IMR-90 (cell line): ENCODE measurements around the gene OSER1. TPM values are rescaled to one million over a fixed set of nuclear protein-coding genes. Genes with fewer than 3 reads are reported as not detected.

Experiments used
- ATAC-seq: fragments of 200-7000 bp; cut with Tn5 transposase; 2 replicates; pipeline ENCODE4 v1.9.1; 2020; ENCODE audit warnings: low read depth, mild to moderate bottlenecking, moderate library complexity
- BruUV-seq: library from RNA; stranded (reverse); fragments of 400-500 nt; replicated peaks from 2 replicates; lab custom pipeline; 2021; lab: Mats Ljungman, UMichigan
- CTCF ChIA-PET: fragments of 300-600 bp; formaldehyde crosslinking; extraction: SDS; loops from one replicate; lab custom pipeline; 2021; ENCODE audit warnings: antibody characterized with exemption; lab: Yijun Ruan, JAX
- POLR2A ChIA-PET: fragments of 300-600 bp; sonication (Branson Sonifier 250); formaldehyde crosslinking; loops from one replicate; lab custom pipeline; 2022; ENCODE audit warnings: antibody characterized with exemption; ENCODE audit not compliant: unreplicated experiment; lab: Charles Lee
- DNase-seq: peaks from one replicate; pipeline ENCODE4 v3.0.0; 2013
- H2AFZ ChIP-seq: replicated peaks from 2 replicates; pipeline ENCODE3; 2013; ENCODE audit warnings: low read length, mild to moderate bottlenecking; ENCODE audit not compliant: poor library complexity
- H2AK5ac ChIP-seq: 2 replicates; pipeline ENCODE4 v1.6.1; 2013; ENCODE audit warnings: low read depth, low read length, inconsistent platforms
- H2AK9ac ChIP-seq: replicated peaks from 2 replicates; pipeline ENCODE3; 2013; ENCODE audit warnings: mild to moderate bottlenecking, low read depth, low read length, moderate library complexity; ENCODE audit not compliant: poor library complexity
- H2BK120ac ChIP-seq: 2 replicates; pipeline ENCODE4 v1.6.1; 2013; ENCODE audit warnings: low read depth, low read length, inconsistent platforms
- H2BK15ac ChIP-seq: 3 replicates; pipeline ENCODE4 v1.6.1; 2013; ENCODE audit warnings: low read depth, low read length, inconsistent platforms
- H2BK20ac ChIP-seq: 2 replicates; pipeline ENCODE4 v1.6.1; 2013; ENCODE audit warnings: low read depth, mild to moderate bottlenecking, inconsistent platforms, low read length, moderate library complexity
- H2BK5ac ChIP-seq: 2 replicates; pipeline ENCODE4 v1.6.1; 2013; ENCODE audit warnings: mild to moderate bottlenecking, low read depth, low read length, inconsistent platforms; ENCODE audit not compliant: poor library complexity, severe bottlenecking
- H3K14ac ChIP-seq: replicated peaks from 2 replicates; pipeline ENCODE4 v1.6.1; 2013; ENCODE audit warnings: low read depth, low read length, inconsistent platforms
- H3K18ac ChIP-seq: 2 replicates; pipeline ENCODE4 v1.6.1; 2013; ENCODE audit warnings: low read depth, low read length, control low read depth
- H3K23ac ChIP-seq: 2 replicates; pipeline ENCODE4 v1.6.1; 2013; ENCODE audit warnings: low read depth, low read length, inconsistent platforms
- H3K27ac ChIP-seq: 2 replicates; pipeline ENCODE4 v1.5.1; 2013; ENCODE audit warnings: mild to moderate bottlenecking, control low read depth, low read length; ENCODE audit not compliant: insufficient read depth
- H3K27me3 ChIP-seq: 2 replicates; pipeline ENCODE4 v1.6.1; 2013; ENCODE audit warnings: low read length; ENCODE audit not compliant: control insufficient read depth, insufficient read depth
- H3K36me3 ChIP-seq: 2 replicates; pipeline ENCODE4 v1.6.1; 2013; ENCODE audit warnings: low read length, mixed read lengths; ENCODE audit not compliant: control insufficient read depth, insufficient read depth
- H3K4ac ChIP-seq: 2 replicates; pipeline ENCODE4 v1.6.1; 2013; ENCODE audit warnings: low read depth, low read length, inconsistent platforms
- H3K4me1 ChIP-seq: 2 replicates; pipeline ENCODE4 v1.6.1; 2013; ENCODE audit warnings: low read length, mixed read lengths; ENCODE audit not compliant: control insufficient read depth, insufficient read depth
- H3K4me2 ChIP-seq: 2 replicates; pipeline ENCODE4 v1.6.1; 2013; ENCODE audit warnings: low read depth, mild to moderate bottlenecking, control low read depth, low read length, moderate library complexity
- H3K4me3 ChIP-seq: 2 replicates; pipeline ENCODE4 v1.5.1; 2013; ENCODE audit warnings: low read depth, mild to moderate bottlenecking, control low read depth, low read length, moderate library complexity; ENCODE audit not compliant: insufficient read depth
- H3K56ac ChIP-seq: 2 replicates; pipeline ENCODE4 v1.6.1; 2013; ENCODE audit warnings: low read length, inconsistent platforms; ENCODE audit not compliant: insufficient read depth; ENCODE audit errors: extremely low read depth
- H3K79me1 ChIP-seq, 2 experiments: 2 replicates each; pipeline ENCODE4 v1.6.1; 2013; ENCODE audit warnings: low read length in 2 of 2, inconsistent platforms in 1 of 2, low read depth in 1 of 2
- H3K9ac ChIP-seq: 2 replicates; pipeline ENCODE4 v1.6.1; 2013; ENCODE audit warnings: low read depth, low read length, control low read depth
- H3K9me1 ChIP-seq: 2 replicates; pipeline ENCODE4 v1.6.1; 2013; ENCODE audit warnings: low read length, inconsistent platforms; ENCODE audit not compliant: insufficient read depth
- H3K9me3 ChIP-seq: 2 replicates; pipeline ENCODE4 v1.6.1; 2013; ENCODE audit warnings: low read length; ENCODE audit not compliant: control insufficient read depth, insufficient read depth
- H4K20me1 ChIP-seq: 2 replicates; pipeline ENCODE4 v1.6.1; 2013; ENCODE audit warnings: low read length, inconsistent platforms; ENCODE audit not compliant: insufficient read depth
- H4K5ac ChIP-seq: 2 replicates; pipeline ENCODE4 v1.6.1; 2013; ENCODE audit warnings: mild to moderate bottlenecking, low read depth, low read length, control low read depth
- H4K8ac ChIP-seq, 2 experiments: 2 replicates each; pipeline ENCODE4 v1.6.1; 2013; ENCODE audit warnings: low read depth in 2 of 2, low read length in 2 of 2, control low read depth in 1 of 2, inconsistent platforms in 1 of 2
- H4K91ac ChIP-seq: 2 replicates; pipeline ENCODE4 v1.6.1; 2013; ENCODE audit warnings: low read depth, low read length, inconsistent platforms; ENCODE audit not compliant: insufficient read depth
- BHLHE40 ChIP-seq: fragments of 150-350 bp; IDR thresholded peaks from 2 replicates; pipeline ENCODE4 v1.6.1; 2016; ENCODE audit warnings: mild to moderate bottlenecking, low read depth, low read length
- CEBPB ChIP-seq: IDR thresholded peaks from 2 replicates; pipeline ENCODE4 v1.6.1; 2012; ENCODE audit warnings: low read depth, low read length, improper control_type of control experiment
- CHD1 ChIP-seq: IDR thresholded peaks from 2 replicates; pipeline ENCODE4 v1.6.1; 2012; ENCODE audit warnings: low read depth, low read length, improper control_type of control experiment
- CTCF ChIP-seq: conservative IDR thresholded peaks from 2 replicates; pipeline ENCODE4 v1.5.1; 2012; ENCODE audit warnings: mild to moderate bottlenecking, low read depth, low read length, improper control_type of control experiment
- ELK1 ChIP-seq: fragments of 150-350 bp; IDR thresholded peaks from 2 replicates; pipeline ENCODE4 v1.6.1; 2016; ENCODE audit warnings: low read depth, mild to moderate bottlenecking, low read length, moderate library complexity, borderline replicate concordance
- FOS ChIP-seq: fragments of 150-350 bp; IDR thresholded peaks from 2 replicates; pipeline ENCODE4 v1.6.1; 2016; ENCODE audit warnings: low read depth, low read length
- MAZ ChIP-seq: IDR thresholded peaks from 2 replicates; pipeline ENCODE4 v1.6.1; 2012; ENCODE audit warnings: low read depth, mild to moderate bottlenecking, low read length, improper control_type of control experiment, moderate library complexity, borderline replicate concordance
- MXI1 ChIP-seq: IDR thresholded peaks from 2 replicates; pipeline ENCODE4 v1.6.1; 2012; ENCODE audit warnings: low read depth, mild to moderate bottlenecking, low read length, moderate library complexity, borderline replicate concordance
- NFE2L2 ChIP-seq: fragments of 150-350 bp; IDR thresholded peaks from 2 replicates; pipeline ENCODE4 v1.6.1; 2016; ENCODE audit warnings: low read depth, mild to moderate bottlenecking, low read length
- RAD21 ChIP-seq: IDR thresholded peaks from 2 replicates; pipeline ENCODE4 v1.6.1; 2012; ENCODE audit warnings: low read length, improper control_type of control experiment
- RCOR1 ChIP-seq: IDR thresholded peaks from 2 replicates; pipeline ENCODE4 v1.6.1; 2012; ENCODE audit warnings: mild to moderate bottlenecking, low read length, improper control_type of control experiment; ENCODE audit not compliant: insufficient replicate concordance
- RFX5 ChIP-seq: IDR thresholded peaks from 2 replicates; pipeline ENCODE4 v1.8.0; 2012; ENCODE audit warnings: low read depth, mild to moderate bottlenecking, low read length, moderate library complexity
- SMC3 ChIP-seq: fragments of 150-350 bp; IDR thresholded peaks from 2 replicates; pipeline ENCODE4 v1.6.1; 2016; ENCODE audit warnings: low read depth, mild to moderate bottlenecking, antibody characterized with exemption, low read length, moderate library complexity
- USF2 ChIP-seq: fragments of 150-350 bp; IDR thresholded peaks from 2 replicates; pipeline ENCODE4 v1.6.1; 2017; ENCODE audit warnings: mild to moderate bottlenecking, antibody characterized with exemption, low read length, low read depth
- WGBS, 2 experiments: methylation state at CpG; one replicate each; pipeline versions ENCODE4 v1.1.5 to v1.1.7; 2013; ENCODE audit warnings: missing lambda C conversion rate in 2 of 2; ENCODE audit not compliant: insufficient read length in 1 of 2; ENCODE audit errors: extremely low coverage in 2 of 2; 5-methylcytosine and 5-hydroxymethylcytosine counted together
- dilution Hi-C: fragments of 300-500 bp; cut with HindIII; formaldehyde crosslinking; loops from one replicate; pipeline ENCODE4 v1.14.3; 2018; ENCODE audit warnings: low sequenced_read_pairs; ENCODE audit not compliant: unreplicated experiment
- in situ Hi-C: fragments of 300-500 bp; cut with MboI; formaldehyde crosslinking; loops from 3 replicates; pipeline ENCODE4 v1.14.3; 2019; ENCODE audit warnings: low sequenced_read_pairs, inconsistent platforms, mixed read lengths
- intact Hi-C: fragments of 100-400 bp; cut with micrococcal nuclease; formaldehyde crosslinking; loops from 2 replicates; pipeline ENCODE4 v1.10.0; 2022
- polyA plus RNA-seq, 3 experiments: library from polyadenylated mRNA; depleted of rRNA; stranded (reverse); fragments of >200 nt; gene quantifications; 2 replicates each; pipeline ENCODE4 v1.2.3, GENCODE V29; 2012; ENCODE audit warnings: low replicate concordance in 1 of 3
- total RNA-seq: library from RNA; depleted of rRNA; stranded (reverse); fragments of >200 nt; gene quantifications from 2 replicates; pipeline ENCODE4 v1.2.3, GENCODE V29; 2012

The OSER1 gene
- total and polyA plus RNA-seq, 2 of the 4 experiments (the other 2 are of a cell fraction), result 32.6 to 70.6 TPM

- Histone ChIP-seq H4K5ac (no peak overlapping the region), H4K8ac (no peak overlapping the region), H3K4me2 (no peak overlapping the region), H3K36me3 (no peaks in the 10 kb centered on the region), H2AK9ac (no peak overlapping the region), H3K27me3 (no peaks in the 10 kb centered on the region; the same call in 1 of the 2 replicates), H3K4ac (no peak overlapping the region), H3K23ac (no peak overlapping the region), H3K27ac (no peak overlapping the region), H3K9ac (no peak overlapping the region), H2AK5ac (no peak overlapping the region), H2BK20ac (no peak overlapping the region), H4K91ac (no peak overlapping the region), H3K79me1 (peaks cover 0 to 3% of the 10 kb centered on the region in 2 experiments; a peak in 2 of 4 replicates), H3K56ac (no peak overlapping the region), H2BK15ac (no peak overlapping the region), H3K9me1 (peaks cover 6% of the 10 kb centered on the region; the same call in 1 of the 2 replicates), H4K20me1 (no peaks in the 10 kb centered on the region), H3K4me3 (no peak overlapping the region), H3K14ac (no peak overlapping the region), H3K18ac (no peak overlapping the region), H3K9me3 (no peaks in the 10 kb centered on the region), H2BK5ac (no peak overlapping the region), H2BK120ac (no peak overlapping the region), H2AFZ (no peak overlapping the region), H3K4me1 (peaks cover 1% of the 10 kb centered on the region; the same call in 1 of the 2 replicates)
- ATAC-seq, result no peak
- no peak for DNase-seq
- no TSS peak for BruUV-seq
- TF ChIP-seq BHLHE40 (no peak), MXI1 (no peak), RFX5 (no peak), CHD1 (no peak), ELK1 (no peak), MAZ (no peak), NFE2L2 (no peak), CTCF (no peak), USF2 (no peak), FOS (no peak), RAD21 (no peak), CEBPB (no peak), SMC3 (no peak), RCOR1 (no peak)
- WGBS, 2 experiments, result 93% methylated on average over 3 of the region's 13 CpGs; no CpG with 5 or more reads in 1 of the 2 experiments
- dilution Hi-C loops, result no loop called here
- in situ Hi-C loops, result no loop called here
- intact Hi-C loops, result no loop called here
- ChIA-PET CTCF (no interaction called here), POLR2A (no interaction called here)
These were observed 35.4 kb downstream of the OSER1 start for GRCh38 chr20:44174996-44175765.
